GM23248 (cell line): ENCODE data around the gene CARD10. TPM values are rescaled to one million over a fixed set of nuclear protein-coding genes. Genes with fewer than 3 reads are reported as not detected.

Experiments used
- DNase-seq: peaks from one replicate; pipeline ENCODE4 v3.0.0-alpha.2; 2015
- H2AFZ ChIP-seq: fragments of 200-600 bp; sonication (generic); 2 replicates; pipeline ENCODE4 v1.6.1; 2016; ENCODE audit warnings: antibody characterized with exemption
- H3F3A ChIP-seq: fragments of 200-600 bp; sonication (generic); 2 replicates; pipeline ENCODE4 v1.6.1; 2016; ENCODE audit warnings: mild to moderate bottlenecking, antibody characterized with exemption, mixed run types; ENCODE audit not compliant: insufficient read depth
- H3K27ac ChIP-seq: fragments of 200-600 bp; sonication (generic); 2 replicates; pipeline ENCODE4 v1.5.1; 2016; ENCODE audit warnings: mild to moderate bottlenecking
- H3K27me3 ChIP-seq: fragments of 200-600 bp; sonication (generic); replicated peaks from 2 replicates; pipeline ENCODE4 v1.6.1; 2016; ENCODE audit warnings: mild to moderate bottlenecking; ENCODE audit not compliant: insufficient read depth
- H3K36me3 ChIP-seq: fragments of 200-600 bp; sonication (generic); 2 replicates; pipeline ENCODE4 v1.6.1; 2016; ENCODE audit warnings: low read depth, mild to moderate bottlenecking
- H3K4me1 ChIP-seq: fragments of 200-600 bp; sonication (generic); 2 replicates; pipeline ENCODE4 v1.6.1; 2016; ENCODE audit warnings: mild to moderate bottlenecking; ENCODE audit not compliant: insufficient read depth
- H3K4me2 ChIP-seq: fragments of 200-600 bp; sonication (generic); one replicate; pipeline ENCODE4 v1.6.1; 2016; ENCODE audit warnings: mild to moderate bottlenecking; ENCODE audit not compliant: unreplicated experiment
- H3K4me3 ChIP-seq: fragments of 200-600 bp; sonication (generic); 2 replicates; pipeline ENCODE4 v1.5.1; 2016; ENCODE audit warnings: mild to moderate bottlenecking
- H3K79me2 ChIP-seq: fragments of 200-600 bp; sonication (generic); 2 replicates; pipeline ENCODE4 v1.6.1; 2016; ENCODE audit warnings: mild to moderate bottlenecking; ENCODE audit not compliant: insufficient read depth
- H3K9ac ChIP-seq: fragments of 200-600 bp; sonication (generic); 2 replicates; pipeline ENCODE4 v1.6.1; 2016; ENCODE audit warnings: mild to moderate bottlenecking
- H3K9me2 ChIP-seq: fragments of 200-600 bp; sonication (generic); 2 replicates; pipeline ENCODE4 v1.6.1; 2016; ENCODE audit warnings: mixed run types, mild to moderate bottlenecking, moderate library complexity; ENCODE audit not compliant: insufficient read depth
- H3K9me3 ChIP-seq: fragments of 200-600 bp; sonication (generic); one replicate; pipeline ENCODE4 v1.6.1; 2017; ENCODE audit warnings: low read depth
- H4K20me1 ChIP-seq: fragments of 200-600 bp; sonication (generic); 2 replicates; pipeline ENCODE4 v1.6.0; 2016; ENCODE audit not compliant: insufficient read depth
- EZH2 ChIP-seq: fragments of 200-600 bp; sonication (generic); IDR thresholded peaks from 2 replicates; pipeline ENCODE4 v1.6.1; 2018; ENCODE audit warnings: antibody characterized with exemption, mild to moderate bottlenecking; ENCODE audit not compliant: insufficient read depth, poor library complexity, severe bottlenecking
- EZH2phosphoT487 ChIP-seq: fragments of 200-600 bp; sonication (generic); IDR thresholded peaks from 2 replicates; pipeline ENCODE4 v1.6.1; 2018; ENCODE audit warnings: antibody characterized with exemption, moderate library complexity, mild to moderate bottlenecking, low read depth; ENCODE audit not compliant: insufficient read depth
- WGBS, 2 experiments: methylation state at CpG; one replicate each; pipeline ENCODE4 v1.1.6; 2015 to 2017; ENCODE audit warnings: low lambda C conversion rate in 2 of 2, low coverage in 1 of 2; ENCODE audit errors: missing lambda C conversion rate in 2 of 2; 5-methylcytosine and 5-hydroxymethylcytosine counted together
- in situ Hi-C: fragments of 300-500 bp; cut with MboI; formaldehyde crosslinking; loops from 2 replicates; pipeline ENCODE4 v1.15.0; 2020
- polyA plus RNA-seq: library from polyadenylated mRNA; unstranded; fragments of >200 nt; fragmentation: Nextera tagmentation; extraction: Ambion mirVana; gene quantifications from 2 replicates; pipeline ENCODE4 v1.2.1, GENCODE V29; 2016
- total RNA-seq: library from RNA; depleted of rRNA; stranded (reverse); fragments of >200 nt; shearing (Covaris generic); gene quantifications from 2 replicates; pipeline ENCODE4 v1.2.3, GENCODE V29; 2014

CARD10 gene
- total and polyA plus RNA-seq, 2 experiments from 2014 or later = 2.8 to 4.4 TPM

- Histone ChIP-seq H3K4me2 (peak overlapping the region; percentile 60), H3K27me3 (no peaks in the 10 kb centered on the region), H3K4me3 (0 out of 2 replicates have a peak overlapping the region, but pooled peaks have one; percentile 18), H4K20me1 (no peaks in the 10 kb centered on the region), H3K36me3 (no peaks in the 10 kb centered on the region), H3K27ac (no peak overlapping the region), H3K9me2 (no peaks in the 10 kb centered on the region), H3F3A (peaks cover 18% of the 10 kb centered on the region), H3K9me3 (no peaks in the 10 kb centered on the region), H3K9ac (no peak overlapping the region), H2AFZ (peak overlapping the region; percentile 63), H3K79me2 (no peaks in the 10 kb centered on the region), H3K4me1 (peaks cover 15% of the 10 kb centered on the region)
- in situ Hi-C loops = loop anchor here (10.0 kb wide), 1 partner anchor 56 kb away; no protein-coding TSS in a partner anchor
- WGBS, 2 experiments = 12 to 13% methylated on average over 20 of the region's 20 CpGs
- peak; percentile 95 for DNase-seq
- no peak for TF ChIP-seq EZH2phosphoT487
- TF ChIP-seq EZH2 = no peak
Measured at GRCh38 chr22:37538590-37539357, 19.6 kb upstream of the CARD10 start.

GRCh38 chr22:37535159-37535558, 15.9 kb upstream of the CARD10 start:
- in situ Hi-C loops = loop anchor here (10.0 kb wide), 1 partner anchor 60 kb away; no protein-coding TSS in a partner anchor
- Histone ChIP-seq H3K27ac (no peak overlapping the region), H3K27me3 (no peaks in the 10 kb centered on the region), H2AFZ (no peak overlapping the region), H3K4me2 (no peak overlapping the region), H3F3A (peaks cover 20% of the 10 kb centered on the region), H3K36me3 (no peaks in the 10 kb centered on the region), H3K9me2 (no peaks in the 10 kb centered on the region), H3K4me1 (peaks cover 14% of the 10 kb centered on the region), H3K9ac (no peak overlapping the region), H3K79me2 (no peaks in the 10 kb centered on the region), H3K9me3 (no peaks in the 10 kb centered on the region), H4K20me1 (no peaks in the 10 kb centered on the region), H3K4me3 (no peak overlapping the region)
- WGBS, 2 experiments = 89 to 95% methylated on average over 6 of the region's 6 CpGs
- TF ChIP-seq EZH2phosphoT487 (no peak), EZH2 (no peak)
- no peak for DNase-seq

GRCh38 chr22:37534445-37534844, 15.2 kb upstream of the CARD10 start:
- TF ChIP-seq EZH2 (no peak), EZH2phosphoT487 (no peak)
- no peak for DNase-seq
- in situ Hi-C loops = loop anchor here (10.0 kb wide), 1 partner anchor 60 kb away; no protein-coding TSS in a partner anchor
- H3K4me2 ChIP-seq = peak overlapping the region; percentile 13
- no peaks in the 10 kb centered on the region for H3K9me3 ChIP-seq
- no peaks in the 10 kb centered on the region for H3K27me3 ChIP-seq
- H3K9me2 ChIP-seq = no peaks in the 10 kb centered on the region
- H2AFZ ChIP-seq = no peak overlapping the region
- H3K4me1 ChIP-seq = peaks cover 14% of the 10 kb centered on the region
- H3K4me3 ChIP-seq = no peak overlapping the region
- H3K79me2 ChIP-seq = no peaks in the 10 kb centered on the region
- no peaks in the 10 kb centered on the region for H3K36me3 ChIP-seq
- H3K27ac ChIP-seq = no peak overlapping the region
- no peaks in the 10 kb centered on the region for H4K20me1 ChIP-seq
- peaks cover 20% of the 10 kb centered on the region for H3F3A ChIP-seq
- WGBS, 2 experiments = 93 to 94% methylated on average over 3 of the region's 3 CpGs
- no peak overlapping the region for H3K9ac ChIP-seq

GRCh38 chr22:37533995-37534394, 14.8 kb upstream of the CARD10 start:
- Histone ChIP-seq H3K9ac (no peak overlapping the region), H3K27ac (no peak overlapping the region), H3K9me2 (no peaks in the 10 kb centered on the region), H3K4me1 (peaks cover 14% of the 10 kb centered on the region), H3K4me3 (no peak overlapping the region), H4K20me1 (no peaks in the 10 kb centered on the region), H3K36me3 (no peaks in the 10 kb centered on the region), H3K4me2 (peak overlapping the region; percentile 36), H3F3A (peaks cover 20% of the 10 kb centered on the region), H3K27me3 (no peaks in the 10 kb centered on the region), H3K79me2 (no peaks in the 10 kb centered on the region), H3K9me3 (no peaks in the 10 kb centered on the region), H2AFZ (no peak overlapping the region)
- in situ Hi-C loops = loop anchor here (10.0 kb wide), 1 partner anchor 61 kb away; no protein-coding TSS in a partner anchor
- DNase-seq = peak; percentile 86
- no peak for TF ChIP-seq EZH2phosphoT487
- TF ChIP-seq EZH2 = no peak
- 5 to 9% methylated on average over 9 of the region's 9 CpGs for WGBS, 2 experiments
